ENCODE data around the gene RNLS.

- TF ChIP-seq, protein P1, sequence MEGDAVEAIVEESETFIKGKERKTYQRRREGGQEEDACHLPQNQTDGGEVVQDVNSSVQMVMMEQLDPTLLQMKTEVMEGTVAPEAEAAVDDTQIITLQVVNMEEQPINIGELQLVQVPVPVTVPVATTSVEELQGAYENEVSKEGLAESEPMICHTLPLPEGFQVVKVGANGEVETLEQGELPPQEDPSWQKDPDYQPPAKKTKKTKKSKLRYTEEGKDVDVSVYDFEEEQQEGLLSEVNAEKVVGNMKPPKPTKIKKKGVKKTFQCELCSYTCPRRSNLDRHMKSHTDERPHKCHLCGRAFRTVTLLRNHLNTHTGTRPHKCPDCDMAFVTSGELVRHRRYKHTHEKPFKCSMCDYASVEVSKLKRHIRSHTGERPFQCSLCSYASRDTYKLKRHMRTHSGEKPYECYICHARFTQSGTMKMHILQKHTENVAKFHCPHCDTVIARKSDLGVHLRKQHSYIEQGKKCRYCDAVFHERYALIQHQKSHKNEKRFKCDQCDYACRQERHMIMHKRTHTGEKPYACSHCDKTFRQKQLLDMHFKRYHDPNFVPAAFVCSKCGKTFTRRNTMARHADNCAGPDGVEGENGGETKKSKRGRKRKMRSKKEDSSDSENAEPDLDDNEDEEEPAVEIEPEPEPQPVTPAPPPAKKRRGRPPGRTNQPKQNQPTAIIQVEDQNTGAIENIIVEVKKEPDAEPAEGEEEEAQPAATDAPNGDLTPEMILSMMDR (IDR thresholded peaks at IDR 0.05) = no peak
- no peak for TF ChIP-seq REST (IDR thresholded peaks at IDR 0.05; ENCODE audit: insufficient read depth in 1 of 2, low read depth in 2 of 2, low read length in 1 of 2)
- no peak for TF ChIP-seq SIN3A (IDR thresholded peaks at IDR 0.05; ENCODE audit: borderline replicate concordance, insufficient read depth, low read depth, low read length)
- TF ChIP-seq POLR2AphosphoS5 (IDR thresholded peaks at IDR 0.05; ENCODE audit: low read depth, low read length) = no peak
Measured at GRCh38 chr10:88315755-88316154, 267.4 kb downstream of the RNLS start.

All from Panc1 (cell line).